ENCODE results near the gene DMRT3.

DMRT3 gene

GRCh38 chr9:976258-976942 is at the start of gene DMRT3:
Gene DMRT3 (plus strand): TSS chr9:976655. CDS start chr9:977002, 347 bp downstream.
- no peak for DNase-seq

- no peak for DNase-seq
These were observed 49.5 kb upstream of the DMRT3 start for GRCh38 chr9:926976-927375.

- no peak for DNase-seq
These were observed 48.0 kb upstream of the DMRT3 start for GRCh38 chr9:928363-929042.

DNA sequence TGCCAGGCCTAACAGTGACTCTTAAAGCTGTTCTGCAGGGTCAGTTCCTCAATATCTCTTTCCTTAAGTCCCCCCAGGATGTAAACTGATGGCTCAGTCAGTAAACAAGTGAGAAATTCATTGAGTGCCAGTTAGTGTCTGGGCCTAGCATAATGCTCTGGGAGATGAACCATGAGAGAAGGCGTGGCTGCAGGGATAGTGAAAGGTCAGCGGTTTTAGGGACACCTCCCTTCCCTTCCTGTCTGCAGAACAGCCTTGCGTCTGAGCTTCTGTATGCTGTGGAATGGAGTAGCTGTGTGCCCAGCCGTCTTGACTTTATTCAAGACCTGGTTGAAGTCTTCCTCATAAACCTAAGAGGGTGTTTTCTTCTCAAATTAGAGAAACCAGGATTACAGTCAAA is 46.7 kb upstream of the DMRT3 start:
- no peak for DNase-seq

- no peak for DNase-seq
These were observed 43.1 kb upstream of the DMRT3 start for GRCh38 chr9:933356-933755.

GRCh38 chr9:935348-935965 is 41.0 kb upstream of the DMRT3 start:
- no peak for DNase-seq

GRCh38 chr9:942805-943580 is 33.5 kb upstream of the DMRT3 start:
- no peak for DNase-seq

- no peak for DNase-seq
These were observed 28.5 kb upstream of the DMRT3 start for GRCh38 chr9:947985-948384.

DNA sequence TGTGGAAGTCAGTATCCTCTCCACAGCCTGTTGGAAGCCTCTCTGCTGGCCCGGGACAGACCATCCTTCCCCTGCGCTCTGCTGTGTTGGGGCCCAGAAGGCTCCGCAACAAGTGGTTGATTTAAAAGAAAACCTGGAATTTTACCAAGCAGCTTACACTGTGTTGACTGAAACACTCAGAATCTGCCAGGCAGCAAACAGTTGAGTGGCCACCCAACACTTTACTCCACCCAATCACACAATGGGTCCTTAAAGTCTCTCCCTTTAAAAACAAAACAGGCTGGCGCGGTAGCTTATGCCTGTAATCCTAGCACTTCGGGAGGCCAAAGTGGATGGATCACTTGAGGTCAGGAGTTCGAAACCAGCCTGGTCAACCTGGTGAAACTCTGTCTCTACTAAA is 28.0 kb upstream of the DMRT3 start:
- DNase-seq: no peak

GRCh38 chr9:950139-950538 is 26.3 kb upstream of the DMRT3 start:
- no peak for DNase-seq

GRCh38 chr9:952546-952945 is 23.9 kb upstream of the DMRT3 start:
- no peak for DNase-seq

GRCh38 chr9:959105-959504 is 17.4 kb upstream of the DMRT3 start:
- no peak for DNase-seq

DNA sequence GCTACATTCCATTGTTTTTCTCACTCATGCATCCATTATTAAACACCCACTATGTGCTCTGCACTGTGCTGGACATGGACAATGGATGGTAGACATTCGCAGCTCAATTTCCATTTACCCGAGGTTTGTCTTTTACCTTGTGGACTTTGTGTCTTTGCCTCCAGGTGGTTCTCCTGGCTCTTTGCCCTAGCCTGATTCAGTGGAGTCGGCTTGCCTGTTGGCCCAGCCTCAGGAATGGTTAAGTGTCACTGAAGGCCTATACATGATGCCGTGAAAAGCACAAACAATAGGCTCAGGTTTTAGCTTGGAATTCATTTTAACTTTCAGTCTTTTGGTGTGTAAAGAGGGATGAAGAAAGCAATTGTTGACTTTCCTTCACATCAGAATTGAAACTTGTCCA is 16.5 kb upstream of the DMRT3 start:
- no peak for DNase-seq

DNA sequence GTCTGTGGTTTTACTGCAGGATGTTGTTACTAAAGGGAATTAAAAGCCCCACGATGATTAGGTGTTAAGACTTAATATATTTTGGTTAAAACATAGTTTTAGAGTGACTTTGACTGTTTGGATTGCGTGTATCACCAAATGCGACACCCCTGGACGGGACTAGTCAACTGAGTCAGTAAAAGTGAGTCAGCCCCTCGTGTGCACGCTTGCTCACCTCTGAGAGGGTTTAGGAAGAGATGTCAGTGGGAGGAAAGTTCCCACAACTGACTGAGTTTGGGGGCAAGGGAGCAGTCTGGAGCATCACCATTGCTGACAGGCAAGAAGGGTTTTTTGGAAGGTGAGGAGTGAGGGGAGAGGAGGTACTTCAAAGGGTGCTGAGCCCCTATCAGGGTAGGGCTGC is 14.4 kb upstream of the DMRT3 start:
- no peak for DNase-seq

GRCh38 chr9:965497-965896 is 11.0 kb upstream of the DMRT3 start:
- no peak for DNase-seq

- DNase-seq: no peak
These were observed 9.6 kb upstream of the DMRT3 start for GRCh38 chr9:966870-967269.

- DNase-seq: no peak
These were observed 9.0 kb upstream of the DMRT3 start for GRCh38 chr9:967436-967835.

DNA sequence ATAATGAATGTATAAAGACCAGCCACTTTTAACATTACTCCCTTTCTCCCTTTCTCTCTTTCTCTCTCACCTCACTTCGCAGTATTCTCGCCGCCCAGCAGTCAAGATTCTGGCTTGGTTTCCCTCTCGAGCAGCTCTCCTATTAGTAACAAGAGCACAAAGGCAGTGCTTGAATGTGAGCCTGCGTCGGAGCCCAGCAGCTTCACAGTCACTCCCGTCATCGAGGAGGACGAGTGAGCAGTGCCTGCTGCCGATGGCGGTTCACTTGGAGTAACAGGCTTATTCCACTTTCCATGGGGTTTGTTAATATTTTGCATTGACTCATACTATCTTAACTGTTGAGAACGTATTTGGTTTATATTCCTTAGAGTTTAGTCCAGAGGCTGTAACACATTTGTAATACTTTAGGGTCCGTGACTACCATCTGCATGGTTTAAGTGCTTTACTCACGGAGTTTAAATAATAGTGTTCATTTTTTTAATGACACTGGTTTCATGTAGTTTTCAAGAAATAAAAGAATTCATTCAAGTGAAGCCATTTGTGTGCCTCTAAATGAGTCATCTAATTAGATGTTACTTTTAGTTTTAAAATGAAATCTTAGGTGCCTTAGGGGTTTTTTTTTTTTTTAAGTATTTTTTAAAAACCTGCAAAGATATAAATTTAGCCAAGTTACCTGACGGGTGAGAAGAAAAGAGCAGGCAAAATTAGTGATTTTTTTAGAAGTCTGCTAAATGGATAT is 8.4 kb upstream of the DMRT3 start:
- DNase-seq: no peak

DNA sequence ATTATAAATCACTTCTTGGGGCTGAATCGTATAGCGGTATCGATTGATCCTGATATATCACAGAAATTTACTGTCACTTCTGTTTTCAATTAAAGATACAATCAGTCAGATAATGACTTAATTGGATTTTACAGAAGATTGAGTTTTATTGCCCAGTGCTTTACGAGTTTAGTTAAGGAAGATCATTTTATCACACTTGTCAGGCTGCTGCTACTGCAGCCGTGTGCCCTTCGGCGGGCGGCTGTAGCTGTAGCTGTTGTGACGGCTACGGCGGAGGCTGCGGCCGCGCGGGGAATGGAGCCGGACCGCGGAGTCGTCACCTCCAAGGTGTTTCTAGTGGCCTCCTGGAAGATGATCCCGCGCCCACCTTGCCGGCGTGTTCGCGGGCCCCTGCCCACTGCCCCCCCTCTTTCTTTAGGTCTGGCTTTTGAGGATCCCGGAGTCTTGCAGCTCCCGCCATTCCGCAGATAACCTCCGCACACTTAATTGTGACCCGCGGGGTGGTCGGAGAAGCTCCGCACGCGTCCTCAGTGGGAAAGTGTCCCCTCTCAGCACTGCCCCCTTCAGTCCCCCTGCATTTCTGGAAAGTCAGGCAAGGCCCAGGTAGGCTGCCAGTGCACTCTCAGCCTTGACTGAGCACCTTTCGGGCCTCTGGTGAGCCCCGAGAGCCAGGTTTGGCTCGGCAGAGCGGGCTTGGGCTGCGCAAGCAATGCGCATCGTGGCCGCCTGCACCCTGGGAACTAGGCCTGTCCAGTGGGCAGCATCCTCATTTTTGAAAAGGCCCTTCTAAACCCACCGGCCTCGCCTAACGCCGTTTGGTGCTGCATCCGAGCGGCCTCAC is 6.9 kb upstream of the DMRT3 start:
- DNase-seq: no peak

- no peak for DNase-seq
These were observed 6.1 kb upstream of the DMRT3 start for GRCh38 chr9:970151-970996.

All from amniotic stem cell (primary cell).